ENCODE measurements around the gene RRP1B.

RRP1B gene

GRCh38 chr21:43727519-43728153 lies 68.3 kb downstream of the RRP1B start:
- DNase-seq (ENCODE audit: low read depth), result no peak

GRCh38 chr21:43728154-43728466 lies 68.8 kb downstream of the RRP1B start:
- no peak for DNase-seq (ENCODE audit: low read depth)

- peak; percentile 93 for DNase-seq (ENCODE audit: low read depth)
Measured at GRCh38 chr21:43728467-43729390, 69.4 kb downstream of the RRP1B start.

- DNase-seq (ENCODE audit: low read depth), result no peak
Measured at GRCh38 chr21:43731476-43731875, 72.1 kb downstream of the RRP1B start.

GRCh38 chr21:43731891-43732711 lies 72.7 kb downstream of the RRP1B start:
- DNase-seq (ENCODE audit: low read depth), result no peak

- DNase-seq (ENCODE audit: low read depth), result no peak
Measured at GRCh38 chr21:43733060-43733459, 73.7 kb downstream of the RRP1B start.

GRCh38 chr21:43733529-43734071 lies 74.2 kb downstream of the RRP1B start:
- no peak for DNase-seq (ENCODE audit: low read depth)

GRCh38 chr21:43734131-43734927 lies 75.0 kb downstream of the RRP1B start:
- DNase-seq (ENCODE audit: low read depth), result no peak

GRCh38 chr21:43734928-43735229 lies 75.5 kb downstream of the RRP1B start:
- DNase-seq (ENCODE audit: low read depth), result no peak

- no peak for DNase-seq (ENCODE audit: low read depth)
Measured at GRCh38 chr21:43735236-43736091, 76.1 kb downstream of the RRP1B start.

GRCh38 chr21:43736224-43736883 lies 77.0 kb downstream of the RRP1B start:
- no peak for DNase-seq (ENCODE audit: low read depth)

GRCh38 chr21:43737158-43737950 lies 78.0 kb downstream of the RRP1B start:
- DNase-seq (ENCODE audit: low read depth), result no peak

- DNase-seq (ENCODE audit: low read depth), result no peak
Measured at GRCh38 chr21:43739621-43740435, 80.5 kb downstream of the RRP1B start.

- DNase-seq (ENCODE audit: low read depth), result no peak
Measured at GRCh38 chr21:43740497-43741156, 81.3 kb downstream of the RRP1B start.

- DNase-seq (ENCODE audit: low read depth), result no peak
Measured at GRCh38 chr21:43741423-43742096, 82.2 kb downstream of the RRP1B start.

- no peak for DNase-seq (ENCODE audit: low read depth)
Measured at GRCh38 chr21:43743947-43744346, 84.6 kb downstream of the RRP1B start.

GRCh38 chr21:43744725-43745124 lies 85.4 kb downstream of the RRP1B start:
- no peak for DNase-seq (ENCODE audit: low read depth)
